Limb (tissue), 2 donors: ENCODE measurements around the gene VWA3B.
"Not testable (repeated sequence)": the region's sequence is repeated elsewhere in the genome, so short reads cannot be mapped to it uniquely, and the experiment has no call there.

Experiments used
- DNase-seq, 2 donors: peaks; one replicate each; pipeline ENCODE4 v3.0.0-alpha.2; 2016; ENCODE audit errors: extremely low spot score in 2 of 2

Gene VWA3B

GRCh38 chr2:98247383-98247782 lies 160.4 kb downstream of the VWA3B start:
- DNase-seq = no peak

- DNase-seq = no peak
Measured at GRCh38 chr2:98252038-98252773, 165.2 kb downstream of the VWA3B start.

GRCh38 chr2:98253461-98254070 lies 166.6 kb downstream of the VWA3B start:
- DNase-seq = no peak

GRCh38 chr2:98254504-98255059 lies 167.6 kb downstream of the VWA3B start:
- no peak for DNase-seq

GRCh38 chr2:98258906-98259305 lies 171.9 kb downstream of the VWA3B start:
- DNase-seq = no peak

- no peak for DNase-seq
Measured at GRCh38 chr2:98263362-98263761, 176.4 kb downstream of the VWA3B start.

GRCh38 chr2:98268225-98268624 lies 181.3 kb downstream of the VWA3B start:
- DNase-seq = not testable (repeated sequence)

- peak in 1 of 2 donors; percentile 40 for DNase-seq
Measured at GRCh38 chr2:98269274-98269673, 182.3 kb downstream of the VWA3B start.

- no peak for DNase-seq
Measured at GRCh38 chr2:98269830-98270229, 182.9 kb downstream of the VWA3B start.

- DNase-seq = no peak
Measured at GRCh38 chr2:98277162-98277859, 190.3 kb downstream of the VWA3B start.

- DNase-seq = no peak
Measured at GRCh38 chr2:98278074-98278473, 191.1 kb downstream of the VWA3B start.

GRCh38 chr2:98280376-98281102 lies 193.6 kb downstream of the VWA3B start:
- DNase-seq = peak in 1 of 2 donors; percentile 12

- no peak for DNase-seq
Measured at GRCh38 chr2:98281607-98282006, 194.6 kb downstream of the VWA3B start.

- DNase-seq = no peak
Measured at GRCh38 chr2:98282109-98282508, 195.1 kb downstream of the VWA3B start.

- no peak for DNase-seq
Measured at GRCh38 chr2:98293030-98293429, 206.1 kb downstream of the VWA3B start.

- no peak for DNase-seq
Measured at GRCh38 chr2:98293931-98294687, 207.1 kb downstream of the VWA3B start.

- DNase-seq = no peak
Measured at GRCh38 chr2:98294711-98295110, 207.7 kb downstream of the VWA3B start.

GRCh38 chr2:98295275-98295674 lies 208.3 kb downstream of the VWA3B start:
- DNase-seq = no peak

GRCh38 chr2:98295721-98296414 lies 208.9 kb downstream of the VWA3B start:
- DNase-seq = no peak

GRCh38 chr2:98296440-98296839 lies 209.5 kb downstream of the VWA3B start:
- DNase-seq = no peak
